Breast epithelium (tissue), 4 donors: Measurements from ENCODE around the gene ANTXR2. TPM values are rescaled to one million over a fixed set of nuclear protein-coding genes. Genes with fewer than 3 reads are reported as not detected.

Source experiments
- DNase-seq, 2 donors: peaks; one replicate each; pipeline ENCODE4 v3.0.0-alpha.2; 2019; ENCODE audit warnings: low spot score in 2 of 2
- H3K27ac ChIP-seq, 2 donors: fragments of 200-600 bp; sonication (generic) in 1 of 2; one replicate each; pipeline ENCODE4 v1.5.1; 2016 to 2019; ENCODE audit warnings: mild to moderate bottlenecking in 1 of 2
- H3K27me3 ChIP-seq, 2 donors: fragments of 200-600 bp; sonication (generic) in 1 of 2; one replicate each; pipeline versions ENCODE4 v1.5.1 to v1.6.0; 2017 to 2019; ENCODE audit warnings: control low read depth in 1 of 2, mild to moderate bottlenecking in 1 of 2
- H3K36me3 ChIP-seq: fragments of 200-600 bp; one replicate; pipeline ENCODE4 v1.5.1; 2019
- H3K4me1 ChIP-seq, 2 donors: fragments of 200-600 bp; sonication (generic); one replicate each; pipeline ENCODE4 v1.5.1; 2016 to 2019; ENCODE audit warnings: control low read depth in 1 of 2
- H3K4me3 ChIP-seq, 3 donors: fragments of 200-600 bp; sonication (generic); 1 replicate in 2 of 3; 2 replicates in 1 of 3; pipeline ENCODE4 v1.5.1; 2016 to 2019; ENCODE audit warnings: mild to moderate bottlenecking in 3 of 3, moderate library complexity in 2 of 3
- H3K9me3 ChIP-seq, 2 donors: fragments of 200-600 bp; sonication (generic) in 1 of 2; one replicate each; pipeline ENCODE4 v1.5.1; 2016 to 2019; ENCODE audit warnings: control low read depth in 1 of 2
- POLR2A ChIP-seq: fragments of 450-650 bp; IDR thresholded peaks from one replicate; pipeline ENCODE4 v1.6.1; 2016; ENCODE audit warnings: antibody characterized with exemption, mild to moderate bottlenecking, moderate library complexity
- POLR2AphosphoS5 ChIP-seq, 3 donors: sonication (generic); formaldehyde crosslinking; IDR thresholded peaks; one replicate each; pipeline ENCODE4 v1.6.1; 2017; ENCODE audit warnings: antibody characterized with exemption in 3 of 3
- intact Hi-C: fragments of 100-400 bp; cut with DNase I; formaldehyde crosslinking; loops from one replicate; pipeline ENCODE4 v1.15.1; 2023; ENCODE audit warnings: low total_unique reads
- total RNA-seq, 3 donors: library from RNA; depleted of rRNA; stranded (reverse); fragments of >200 nt; gene quantifications; one replicate each; pipeline ENCODE4 v1.1.0, GENCODE V29; 2016
- TF ChIP-seq, protein P1 (sequence below), 3 donors: fragments of 450-650 bp; IDR thresholded peaks; one replicate each; pipeline ENCODE4 v1.5.1; 2016 to 2017; ENCODE audit warnings: antibody characterized with exemption in 3 of 3, mild to moderate bottlenecking in 3 of 3, moderate library complexity in 3 of 3

The ANTXR2 gene
- total RNA-seq, 3 donors from 2014 or later = 55.1 to 229 (median 77.4) TPM

DNA sequence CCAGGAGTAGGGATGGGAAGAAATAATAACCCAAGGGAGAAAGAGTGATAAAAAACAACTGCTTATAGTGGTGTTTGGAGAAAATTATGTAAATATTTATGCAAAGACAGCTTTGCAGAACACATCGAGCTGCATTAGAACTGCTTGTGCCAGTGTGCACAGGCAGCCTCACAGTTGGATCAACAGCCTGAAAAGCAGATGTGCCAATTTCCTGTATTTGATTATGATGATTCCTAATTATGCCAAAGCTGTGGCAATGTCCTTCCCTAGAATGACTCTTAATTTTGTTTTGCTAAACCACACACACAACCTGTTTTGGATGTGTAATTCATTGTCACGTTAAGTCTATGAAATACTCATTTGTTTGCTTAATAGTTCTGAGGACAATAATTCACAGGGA is 30.6 kb upstream of the ANTXR2 start:
- TF ChIP-seq POLR2AphosphoS5 (IDR thresholded peaks at IDR 0.05) (no peak), POLR2A (no peak)
- TF ChIP-seq, protein P1, sequence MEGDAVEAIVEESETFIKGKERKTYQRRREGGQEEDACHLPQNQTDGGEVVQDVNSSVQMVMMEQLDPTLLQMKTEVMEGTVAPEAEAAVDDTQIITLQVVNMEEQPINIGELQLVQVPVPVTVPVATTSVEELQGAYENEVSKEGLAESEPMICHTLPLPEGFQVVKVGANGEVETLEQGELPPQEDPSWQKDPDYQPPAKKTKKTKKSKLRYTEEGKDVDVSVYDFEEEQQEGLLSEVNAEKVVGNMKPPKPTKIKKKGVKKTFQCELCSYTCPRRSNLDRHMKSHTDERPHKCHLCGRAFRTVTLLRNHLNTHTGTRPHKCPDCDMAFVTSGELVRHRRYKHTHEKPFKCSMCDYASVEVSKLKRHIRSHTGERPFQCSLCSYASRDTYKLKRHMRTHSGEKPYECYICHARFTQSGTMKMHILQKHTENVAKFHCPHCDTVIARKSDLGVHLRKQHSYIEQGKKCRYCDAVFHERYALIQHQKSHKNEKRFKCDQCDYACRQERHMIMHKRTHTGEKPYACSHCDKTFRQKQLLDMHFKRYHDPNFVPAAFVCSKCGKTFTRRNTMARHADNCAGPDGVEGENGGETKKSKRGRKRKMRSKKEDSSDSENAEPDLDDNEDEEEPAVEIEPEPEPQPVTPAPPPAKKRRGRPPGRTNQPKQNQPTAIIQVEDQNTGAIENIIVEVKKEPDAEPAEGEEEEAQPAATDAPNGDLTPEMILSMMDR (IDR thresholded peaks at IDR 0.05) = no peak
- no peaks in the 10 kb centered on the region for H3K36me3 ChIP-seq
- H3K27me3 ChIP-seq = no peaks in the 10 kb centered on the region
- DNase-seq = no peak
- H3K4me1 ChIP-seq = no peaks in the 10 kb centered on the region
- H3K9me3 ChIP-seq = peaks cover 0 to 11% of the 10 kb centered on the region in 2 donors
- no peak overlapping the region for H3K27ac ChIP-seq
- intact Hi-C loops = no loop called here
- H3K4me3 ChIP-seq = no peak overlapping the region

DNA sequence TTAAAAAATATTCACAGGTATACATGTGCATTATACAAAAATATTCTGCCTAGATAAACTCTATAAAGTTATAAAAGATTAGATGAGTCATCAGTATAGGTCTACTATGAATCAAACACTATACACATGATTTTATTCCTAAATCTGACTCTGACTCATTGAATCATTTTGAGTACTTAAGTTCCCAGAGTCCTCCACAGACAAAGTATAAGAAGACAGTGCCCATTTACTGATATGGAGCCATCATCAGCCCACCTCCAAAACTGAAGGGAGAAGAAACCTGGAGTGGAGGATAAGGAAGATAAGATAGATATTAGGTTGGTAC is 28.7 kb upstream of the ANTXR2 start:
- Histone ChIP-seq H3K27me3 (no peaks in the 10 kb centered on the region), H3K4me3 (no peak overlapping the region), H3K27ac (no peak overlapping the region), H3K36me3 (no peaks in the 10 kb centered on the region), H3K9me3 (peaks cover 0 to 3% of the 10 kb centered on the region in 2 donors), H3K4me1 (no peaks in the 10 kb centered on the region)
- intact Hi-C loops = no loop called here
- DNase-seq = no peak
- no peak for TF ChIP-seq POLR2AphosphoS5 (IDR thresholded peaks at IDR 0.05)
- TF ChIP-seq, protein P1 (IDR thresholded peaks at IDR 0.05) = no peak
- TF ChIP-seq POLR2A = no peak

DNA sequence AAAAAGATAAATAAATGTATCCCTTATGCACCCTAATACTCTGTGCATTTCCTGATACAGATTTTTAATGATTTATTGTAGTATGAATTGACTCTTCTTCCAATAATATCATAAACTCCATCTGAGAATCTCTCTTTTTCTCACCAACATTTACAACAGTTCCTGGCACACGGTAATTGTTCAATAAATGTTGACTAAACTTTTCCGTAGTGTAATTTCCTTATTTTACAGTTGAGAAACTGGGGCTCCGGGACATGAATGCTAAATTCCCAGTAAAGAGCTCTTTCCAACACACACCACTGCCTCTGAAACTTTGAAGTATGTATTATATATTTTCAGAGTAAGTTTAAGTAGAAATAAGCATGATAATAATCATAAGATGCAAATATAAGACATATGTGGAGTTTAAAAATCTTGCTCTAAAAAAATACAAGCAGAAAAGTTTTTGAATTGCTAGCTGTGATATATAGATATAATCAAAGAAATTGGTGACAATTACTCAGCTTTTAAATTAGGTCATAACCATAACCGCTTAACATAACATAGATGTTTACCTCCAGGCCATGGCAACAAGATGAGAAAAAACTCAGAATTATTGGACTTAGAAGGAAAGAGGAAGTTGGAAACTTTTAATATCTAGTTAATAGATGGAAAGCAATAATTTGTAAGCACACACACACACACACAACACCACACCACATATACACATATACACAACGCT is 28.2 kb upstream of the ANTXR2 start:
- TF ChIP-seq POLR2AphosphoS5 (IDR thresholded peaks at IDR 0.05) = no peak
- TF ChIP-seq POLR2A = no peak
- TF ChIP-seq, protein P1 (IDR thresholded peaks at IDR 0.05) = no peak
- H3K9me3 ChIP-seq = no peaks in the 10 kb centered on the region
- H3K4me1 ChIP-seq = no peaks in the 10 kb centered on the region
- H3K27ac ChIP-seq = no peak overlapping the region
- no peaks in the 10 kb centered on the region for H3K36me3 ChIP-seq
- intact Hi-C loops = no loop called here
- H3K4me3 ChIP-seq = no peak overlapping the region
- H3K27me3 ChIP-seq = no peaks in the 10 kb centered on the region
- no peak for DNase-seq

- no peak overlapping the region for H3K27ac ChIP-seq
- H3K9me3 ChIP-seq = no peaks in the 10 kb centered on the region
- intact Hi-C loops = no loop called here
- no peaks in the 10 kb centered on the region for H3K27me3 ChIP-seq
- no peak for DNase-seq
- H3K4me3 ChIP-seq = no peak overlapping the region
- H3K36me3 ChIP-seq = no peaks in the 10 kb centered on the region
- TF ChIP-seq POLR2AphosphoS5 (IDR thresholded peaks at IDR 0.05) = no peak
- TF ChIP-seq, protein P1 (IDR thresholded peaks at IDR 0.05) = no peak
- TF ChIP-seq POLR2A = no peak
- H3K4me1 ChIP-seq = no peaks in the 10 kb centered on the region
Observed at GRCh38 chr4:80099671-80100070, 26.6 kb upstream of the ANTXR2 start.

- no peak for DNase-seq
- no peaks in the 10 kb centered on the region for H3K9me3 ChIP-seq
- H3K27me3 ChIP-seq = no peaks in the 10 kb centered on the region
- H3K36me3 ChIP-seq = no peaks in the 10 kb centered on the region
- H3K4me1 ChIP-seq = no peaks in the 10 kb centered on the region
- no peak overlapping the region for H3K27ac ChIP-seq
- TF ChIP-seq, protein P1 (IDR thresholded peaks at IDR 0.05) = no peak
- TF ChIP-seq POLR2AphosphoS5 (IDR thresholded peaks at IDR 0.05) (no peak), POLR2A (no peak)
- H3K4me3 ChIP-seq = no peak overlapping the region
- intact Hi-C loops = no loop called here
Observed at GRCh38 chr4:80098635-80099034, 25.6 kb upstream of the ANTXR2 start.
